Measurements from ENCODE around the gene FSTL5.

FSTL5 gene

GRCh38 chr4:161564230-161564834, 599.5 kb downstream of the FSTL5 start:
- Mint-ChIP-seq H3K27me3 (ENCODE audit: low read depth, poor library complexity) (no peaks in the 10 kb centered on the region), H3K4me1 (no peaks in the 10 kb centered on the region), H3K36me3 (ENCODE audit: low read depth) (no peaks in the 10 kb centered on the region), H3K4me3 (no peak overlapping the region), H3K27ac (no peak overlapping the region), H3K9me3 (no peaks in the 10 kb centered on the region)
- no peak for DNase-seq
- peak; percentile 36 for TF ChIP-seq CTCF (IDR thresholded peaks at IDR 0.05)

- peaks cover 3% of the 10 kb centered on the region for H3K9me3 Mint-ChIP-seq
- DNase-seq, result no peak
- H3K36me3 Mint-ChIP-seq (ENCODE audit: low read depth), result no peaks in the 10 kb centered on the region
- no peak for TF ChIP-seq CTCF (IDR thresholded peaks at IDR 0.05)
- no peak overlapping the region for H3K27ac Mint-ChIP-seq
- H3K4me1 Mint-ChIP-seq, result no peaks in the 10 kb centered on the region
- H3K27me3 Mint-ChIP-seq (ENCODE audit: low read depth, poor library complexity), result no peaks in the 10 kb centered on the region
- no peak overlapping the region for H3K4me3 Mint-ChIP-seq
Observed at GRCh38 chr4:161555689-161556660, 607.8 kb downstream of the FSTL5 start.

- no peak for DNase-seq
- Mint-ChIP-seq H3K27ac (peak overlapping the region; percentile 33), H3K36me3 (ENCODE audit: low read depth) (no peaks in the 10 kb centered on the region), H3K4me1 (no peaks in the 10 kb centered on the region), H3K9me3 (peaks cover 3% of the 10 kb centered on the region), H3K27me3 (ENCODE audit: low read depth, poor library complexity) (no peaks in the 10 kb centered on the region), H3K4me3 (no peak overlapping the region)
- TF ChIP-seq CTCF (IDR thresholded peaks at IDR 0.05), result no peak
Observed at GRCh38 chr4:161554372-161554990, 609.3 kb downstream of the FSTL5 start.

GRCh38 chr4:161546902-161547301, 616.9 kb downstream of the FSTL5 start:
- no peaks in the 10 kb centered on the region for H3K27me3 Mint-ChIP-seq (ENCODE audit: low read depth, poor library complexity)
- no peaks in the 10 kb centered on the region for H3K9me3 Mint-ChIP-seq
- no peak overlapping the region for H3K27ac Mint-ChIP-seq
- no peak for DNase-seq
- no peak for TF ChIP-seq CTCF (IDR thresholded peaks at IDR 0.05)
- H3K36me3 Mint-ChIP-seq (ENCODE audit: low read depth), result no peaks in the 10 kb centered on the region
- no peaks in the 10 kb centered on the region for H3K4me1 Mint-ChIP-seq
- H3K4me3 Mint-ChIP-seq, result no peak overlapping the region

- H3K27me3 Mint-ChIP-seq (ENCODE audit: low read depth, poor library complexity), result no peaks in the 10 kb centered on the region
- no peak for TF ChIP-seq CTCF (IDR thresholded peaks at IDR 0.05)
- no peak overlapping the region for H3K4me3 Mint-ChIP-seq
- H3K9me3 Mint-ChIP-seq, result no peaks in the 10 kb centered on the region
- H3K36me3 Mint-ChIP-seq (ENCODE audit: low read depth), result no peaks in the 10 kb centered on the region
- H3K4me1 Mint-ChIP-seq, result no peaks in the 10 kb centered on the region
- no peak for DNase-seq
- no peak overlapping the region for H3K27ac Mint-ChIP-seq
Observed at GRCh38 chr4:161540265-161540664, 623.5 kb downstream of the FSTL5 start.
